HG03469 (cell line): ENCODE data around the gene EIF2D.
"Not testable (repeated sequence)": the region's sequence is repeated elsewhere in the genome, so short reads cannot be mapped to it uniquely, and the experiment has no call there.

Experiments
- ATAC-seq: cut with Tn5 transposase; IDR thresholded peaks from one replicate; pipeline ENCODE4 v1.9.1; 2021; ENCODE audit warnings: mild to moderate bottlenecking, moderate library complexity, moderate number of reproducible peaks; ENCODE audit not compliant: unreplicated experiment

EIF2D gene

GRCh38 chr1:206588492-206588891, 23.8 kb downstream of the EIF2D start:
- ATAC-seq, result no peak

GRCh38 chr1:206587904-206588303, 24.4 kb downstream of the EIF2D start:
- ATAC-seq, result no peak

GRCh38 chr1:206586501-206587445, 25.5 kb downstream of the EIF2D start:
- no peak for ATAC-seq

GRCh38 chr1:206584683-206585082, 27.6 kb downstream of the EIF2D start:
- ATAC-seq, result no peak

- no peak for ATAC-seq
These were observed 28.3 kb downstream of the EIF2D start for GRCh38 chr1:206583707-206584648.

GRCh38 chr1:206582971-206583706, 29.1 kb downstream of the EIF2D start:
- ATAC-seq, result no peak

GRCh38 chr1:206582537-206582936, 29.7 kb downstream of the EIF2D start:
- no peak for ATAC-seq

- no peak for ATAC-seq
These were observed 30.7 kb downstream of the EIF2D start for GRCh38 chr1:206581571-206581981.

- ATAC-seq, result not testable (repeated sequence)
These were observed 31.2 kb downstream of the EIF2D start for GRCh38 chr1:206581114-206581497.

GRCh38 chr1:206580438-206581113, 31.7 kb downstream of the EIF2D start:
- no peak for ATAC-seq

- peak; percentile 58 for ATAC-seq
These were observed 32.4 kb downstream of the EIF2D start for GRCh38 chr1:206579747-206580437.

GRCh38 chr1:206578978-206579374, 33.3 kb downstream of the EIF2D start:
- no peak for ATAC-seq

GRCh38 chr1:206578068-206578977, 33.9 kb downstream of the EIF2D start:
- ATAC-seq, result no peak

GRCh38 chr1:206577626-206578025, 34.6 kb downstream of the EIF2D start:
- ATAC-seq, result no peak

GRCh38 chr1:206575894-206576737, 36.1 kb downstream of the EIF2D start:
- ATAC-seq, result no peak

GRCh38 chr1:206575165-206575893, 36.9 kb downstream of the EIF2D start:
- no peak for ATAC-seq

GRCh38 chr1:206573762-206574161, 38.5 kb downstream of the EIF2D start:
- no peak for ATAC-seq
